GM18517 (cell line): Measurements from ENCODE around the gene BMP6.

Source experiments
- ATAC-seq: cut with Tn5 transposase; IDR thresholded peaks from one replicate; pipeline ENCODE4 v1.9.1; 2021; ENCODE audit warnings: mild to moderate bottlenecking, moderate library complexity; ENCODE audit not compliant: unreplicated experiment

The BMP6 gene

DNA sequence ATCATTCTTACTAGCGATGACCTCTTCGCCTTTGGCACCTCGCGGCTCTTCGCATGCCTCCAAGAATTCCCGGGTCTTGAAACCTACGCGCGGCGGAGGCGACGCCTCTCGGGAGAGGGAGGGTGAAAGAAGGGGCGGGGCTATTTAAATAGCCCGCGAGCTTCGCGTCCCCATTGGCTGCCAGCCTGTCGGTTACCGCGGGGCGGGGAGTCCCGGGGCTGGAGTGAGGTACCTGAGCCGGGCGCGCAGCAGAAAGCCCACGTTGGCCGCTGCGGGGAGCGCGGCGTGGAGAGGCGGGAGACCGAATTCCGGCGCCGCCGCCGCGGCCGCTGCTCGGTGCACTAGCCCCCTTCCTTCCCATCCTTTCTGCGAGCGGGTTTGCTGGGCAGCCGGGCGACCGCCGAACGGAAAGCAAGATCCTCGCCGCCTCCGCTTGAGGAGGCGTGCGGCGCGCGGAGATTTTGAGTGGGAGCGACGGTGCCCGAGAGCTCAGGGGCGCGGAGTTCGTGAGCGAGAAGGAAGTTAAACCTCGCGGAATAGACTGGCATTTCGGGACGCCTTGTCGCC, at the start of gene BMP6:
Gene BMP6, plus strand, starts transcription at position 251 of the 567 bp plus-strand sequence. CDS start 857 bp downstream, outside the sequence.
- peak; percentile 63 for ATAC-seq

DNA sequence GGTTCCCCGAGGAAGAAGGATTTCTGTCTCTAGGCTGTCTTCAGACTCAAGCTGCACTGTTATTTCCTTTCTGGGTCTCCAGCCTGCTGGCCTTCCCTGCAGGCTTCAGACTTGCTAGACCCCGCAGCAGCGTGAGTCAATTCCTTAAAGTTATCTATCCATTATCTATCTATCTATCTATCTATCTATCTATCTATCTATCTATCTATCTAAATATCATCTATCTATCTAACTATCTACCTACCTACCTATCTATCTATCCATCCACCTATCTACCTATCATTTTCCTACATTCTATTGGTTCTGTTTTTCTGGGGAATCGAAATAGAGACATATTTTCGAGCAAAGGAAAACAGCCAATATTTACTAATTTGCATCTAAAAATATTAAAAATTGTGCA, 48.7 kb upstream of the BMP6 start:
- ATAC-seq, result no peak

DNA sequence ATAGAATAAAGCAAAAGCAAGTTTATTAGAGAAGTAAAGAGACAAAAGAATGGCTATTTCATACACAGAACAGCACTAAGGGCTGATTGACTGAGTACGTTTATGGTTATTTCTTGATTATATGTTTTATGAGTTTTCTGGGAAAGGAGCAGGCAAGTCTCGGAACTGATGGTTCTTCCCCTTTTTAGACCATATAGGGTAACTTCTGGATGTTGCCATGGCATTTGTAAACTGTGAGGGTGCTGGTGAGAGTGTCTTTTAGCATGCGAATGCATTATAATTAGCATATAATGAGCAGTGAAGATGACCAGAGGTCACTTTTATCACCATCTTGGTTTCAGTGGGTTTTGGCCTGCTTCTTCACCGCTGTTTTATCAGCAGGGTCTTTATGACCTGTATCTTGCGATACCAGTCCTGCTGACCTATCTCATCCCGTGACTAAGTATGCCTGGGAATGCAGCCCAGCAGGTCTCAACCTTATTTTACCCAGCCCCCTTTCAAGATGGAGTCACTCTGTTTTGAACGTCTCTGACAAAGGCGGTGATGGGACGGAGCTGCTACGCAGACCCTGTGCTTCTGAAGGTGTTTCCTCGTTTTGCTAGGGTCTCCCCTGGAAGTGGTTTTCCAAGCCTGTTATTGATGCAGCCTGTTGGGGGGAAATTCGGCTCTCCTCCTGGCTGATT, 45.4 kb upstream of the BMP6 start:
- ATAC-seq, result no peak

DNA sequence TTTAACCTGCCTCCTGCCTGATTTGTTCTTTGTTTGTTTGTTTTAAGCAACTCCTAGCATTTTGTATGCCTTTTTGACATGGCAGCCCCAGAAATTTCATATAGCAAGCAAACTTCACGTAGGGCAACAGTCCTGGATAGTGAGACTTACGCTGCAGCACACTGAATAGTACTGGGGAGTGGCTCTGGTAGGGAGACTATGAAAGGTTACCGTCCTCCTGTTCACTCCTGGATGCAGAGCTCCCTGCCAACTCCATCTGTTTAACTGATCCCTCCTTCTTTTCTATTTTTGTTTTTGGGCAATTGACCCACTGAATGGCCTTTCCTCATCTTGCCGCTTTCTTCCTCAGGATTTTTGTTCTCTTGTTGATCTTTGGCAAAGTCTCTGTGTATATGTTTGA, 44.5 kb upstream of the BMP6 start:
- no peak for ATAC-seq

DNA sequence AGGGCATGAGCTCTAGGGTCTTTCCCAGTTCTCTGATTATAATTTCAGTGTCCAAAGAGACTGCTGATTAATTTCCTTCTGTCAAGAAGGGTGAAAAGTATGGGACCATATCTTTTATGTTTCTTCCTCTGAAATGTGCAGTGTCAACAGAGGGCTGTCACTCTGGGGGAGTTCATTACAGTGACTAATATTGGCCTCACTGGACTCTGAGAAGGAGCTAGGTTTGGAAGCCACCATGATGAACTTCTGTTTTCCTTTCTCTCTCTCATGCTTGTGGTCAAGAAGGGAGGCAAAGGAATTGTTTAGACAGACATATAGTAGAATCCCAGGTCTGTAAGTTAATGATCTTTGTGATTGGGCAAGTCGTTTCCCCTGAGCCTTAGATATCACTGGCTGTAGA, 41.8 kb upstream of the BMP6 start:
- no peak for ATAC-seq

DNA sequence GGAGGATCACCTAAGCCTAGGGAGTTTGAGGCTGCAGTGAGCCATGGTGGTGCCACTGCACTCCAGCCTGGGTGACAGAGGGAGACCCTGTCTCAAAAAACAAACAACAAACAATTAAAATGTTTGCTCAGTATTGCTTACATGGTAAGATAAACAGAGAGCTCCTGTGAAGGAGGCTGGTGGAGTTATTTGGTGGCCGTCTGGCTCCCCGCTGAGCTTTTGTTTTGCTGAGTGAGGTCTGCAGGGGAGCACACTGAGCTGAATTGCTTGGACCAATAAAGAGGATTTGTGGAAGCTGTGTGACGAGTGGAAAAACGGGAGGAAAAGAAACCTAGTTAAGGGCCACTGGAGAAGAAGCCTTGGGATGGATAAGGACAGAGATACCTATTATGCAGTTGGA, 41.1 kb upstream of the BMP6 start:
- ATAC-seq, result no peak

DNA sequence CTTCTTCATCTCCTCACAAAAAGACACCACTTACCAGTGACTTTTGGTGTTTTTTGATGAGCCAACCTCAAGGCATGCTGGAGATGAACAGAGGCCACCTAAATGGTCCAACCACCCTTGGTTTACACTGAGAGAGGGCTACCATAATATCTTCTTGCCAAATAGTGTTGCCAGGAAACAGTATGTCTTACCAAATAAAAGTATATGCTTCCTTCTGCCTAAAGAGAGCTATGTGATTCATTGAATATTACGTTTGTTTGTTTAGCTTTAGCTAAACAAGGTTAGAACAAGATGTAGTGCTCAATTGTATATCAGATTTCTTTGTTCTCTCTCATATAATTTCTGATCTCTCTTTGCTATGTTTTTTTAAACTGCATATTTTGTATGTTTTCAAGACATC, 40.6 kb upstream of the BMP6 start:
- no peak for ATAC-seq

DNA sequence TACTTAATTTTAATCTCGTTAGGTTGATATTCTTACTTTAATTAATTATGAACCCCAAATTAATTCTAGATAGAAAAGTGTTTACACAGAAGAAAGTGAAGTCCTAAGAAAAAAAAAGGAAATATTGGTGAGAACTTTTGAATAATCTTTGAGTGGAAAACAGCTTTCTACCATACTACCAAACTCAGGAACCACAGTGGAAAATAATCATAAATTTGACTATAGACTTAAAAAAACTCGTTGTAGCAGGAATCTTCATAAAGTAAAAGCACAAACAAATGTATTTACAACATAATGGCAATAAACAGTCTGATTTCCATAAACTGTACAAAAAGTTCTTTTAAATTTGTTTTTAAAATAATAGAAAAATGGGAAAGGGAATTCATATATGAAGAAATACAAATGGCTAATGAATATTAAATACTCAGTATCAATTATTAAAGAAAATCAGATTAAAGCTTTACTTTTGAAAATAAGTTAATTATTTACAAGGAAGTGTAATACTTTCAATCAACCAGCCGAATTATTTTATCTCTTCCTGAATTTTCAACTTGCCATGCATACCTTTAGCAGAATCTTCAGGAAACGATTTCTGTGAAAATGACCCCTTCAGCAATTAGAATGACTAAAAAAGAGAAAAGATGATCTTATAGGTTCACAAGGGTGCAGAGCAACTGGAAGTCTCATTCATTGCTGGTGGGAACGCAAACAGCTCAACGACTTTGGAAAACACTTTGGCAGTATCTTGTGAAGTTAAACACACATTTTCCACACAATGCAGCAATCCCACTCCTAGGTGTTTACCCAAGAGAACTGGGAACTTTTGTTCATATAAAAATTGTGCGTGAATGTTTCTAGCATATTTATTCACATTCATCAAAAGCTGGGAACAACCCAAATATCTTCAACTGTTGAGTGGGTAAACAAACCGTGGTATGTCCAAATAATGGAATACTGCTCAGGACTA, 38.5 kb upstream of the BMP6 start:
- ATAC-seq, result no peak

DNA sequence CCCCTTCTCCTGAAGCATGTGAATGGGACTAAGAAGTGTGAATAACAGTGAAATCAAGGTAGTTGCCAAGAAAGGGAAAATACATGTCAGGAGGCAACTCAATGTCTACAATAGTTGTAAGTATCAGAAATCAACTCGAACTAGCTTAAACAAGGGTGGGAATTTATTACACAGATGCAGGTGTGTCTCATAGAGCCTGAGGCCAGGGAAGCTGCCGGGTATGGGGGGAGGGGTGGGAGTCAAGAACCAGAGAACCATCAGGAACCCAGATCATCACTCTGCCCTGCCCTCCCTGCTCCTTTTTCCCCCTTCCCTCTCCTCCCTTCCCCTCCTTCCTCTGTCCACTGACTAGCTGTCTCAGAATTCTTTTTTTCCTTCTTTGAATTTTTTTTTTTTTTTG, 34.9 kb upstream of the BMP6 start:
- ATAC-seq, result no peak

DNA sequence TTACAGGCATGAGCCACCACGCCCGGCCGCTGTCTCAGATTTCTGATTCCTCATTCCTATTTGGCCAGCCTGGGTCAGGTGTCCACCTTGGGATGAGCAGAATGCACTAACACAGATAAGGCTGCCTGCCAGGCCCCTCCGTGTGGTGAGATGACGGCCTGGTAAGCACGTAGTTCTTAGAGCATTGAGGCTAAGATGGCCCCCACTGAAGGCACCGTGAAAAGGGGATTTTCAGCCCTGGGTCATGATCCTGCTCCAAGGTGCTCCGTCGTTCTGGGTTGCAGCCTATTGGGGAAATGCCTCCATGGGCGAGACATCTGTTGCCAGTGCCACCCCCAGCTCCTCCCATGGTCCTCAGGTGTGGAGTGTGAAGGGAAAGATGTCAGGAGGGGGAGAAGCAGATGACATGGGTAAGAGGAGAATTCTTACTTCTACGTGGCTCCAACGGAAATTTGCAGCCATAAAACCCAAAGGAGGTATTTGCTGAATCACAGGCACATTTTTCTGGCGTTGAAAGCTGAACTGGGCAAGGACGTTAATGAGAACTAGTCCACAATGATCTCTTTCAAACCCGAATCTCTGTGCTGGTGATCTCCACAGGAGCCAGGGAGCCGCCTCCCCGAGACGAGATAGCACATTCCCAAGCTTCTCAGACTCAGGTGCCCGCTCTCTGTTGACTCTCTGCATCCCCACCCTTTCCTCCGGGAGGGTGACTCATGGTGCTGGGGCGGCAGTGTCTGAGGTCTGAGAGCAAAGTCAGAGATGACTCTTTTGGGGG, 34.0 kb upstream of the BMP6 start:
- no peak for ATAC-seq

DNA sequence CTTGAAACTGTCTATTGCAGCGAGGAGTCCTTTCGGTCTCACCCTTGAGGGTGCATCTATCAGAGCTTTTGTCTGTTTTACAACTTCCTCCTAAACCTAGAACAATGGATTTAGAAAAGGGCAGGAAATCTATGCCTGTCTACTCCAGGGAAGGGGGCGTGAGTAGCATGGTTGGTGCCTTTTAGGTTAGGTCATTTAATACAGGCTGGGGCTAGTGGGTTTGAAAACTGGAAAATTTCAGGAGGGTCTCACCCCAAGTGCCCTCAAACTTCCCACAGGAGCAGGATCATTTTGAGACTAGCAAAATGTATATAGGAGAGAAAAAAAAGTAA, 33.5 kb upstream of the BMP6 start:
- ATAC-seq, result no peak

DNA sequence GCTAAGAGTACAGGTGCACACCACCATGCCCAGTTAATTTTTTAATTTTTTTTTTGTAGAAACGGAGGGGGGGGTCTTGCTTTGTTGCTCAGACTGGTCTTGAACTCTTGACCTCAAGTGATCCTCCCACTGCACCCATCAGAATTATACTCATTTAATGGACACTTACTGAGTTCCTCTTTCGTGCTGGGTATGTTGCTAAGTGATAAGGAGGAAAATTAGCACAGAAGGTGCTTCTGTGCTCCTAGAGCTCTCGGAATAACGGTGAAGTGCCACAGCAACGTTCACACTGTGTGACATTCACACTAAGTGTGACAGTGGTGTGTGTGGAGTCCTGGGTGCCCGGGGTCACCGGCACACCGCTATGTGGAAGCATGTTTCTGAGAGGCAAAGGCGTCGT, 32.1 kb upstream of the BMP6 start:
- no peak for ATAC-seq

DNA sequence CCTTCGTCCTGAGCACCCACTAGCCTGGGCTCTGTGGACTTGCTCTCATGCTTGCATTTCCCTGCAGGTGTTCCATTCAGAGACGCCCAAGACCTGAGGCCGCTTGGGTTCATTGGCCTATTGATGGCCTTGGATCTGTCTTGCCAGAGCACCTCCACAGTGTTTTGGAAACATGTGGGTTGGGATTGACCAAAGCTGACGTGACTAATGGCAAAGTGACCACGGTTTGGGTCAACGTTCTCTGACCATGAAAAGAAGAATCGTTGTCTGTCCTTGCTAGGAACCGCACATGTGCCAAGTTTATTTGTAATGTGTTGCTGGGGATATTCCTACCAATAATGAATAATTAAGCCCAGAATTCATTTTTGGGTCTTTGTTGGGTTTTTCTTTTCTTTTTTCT, 29.8 kb upstream of the BMP6 start:
- ATAC-seq, result no peak

DNA sequence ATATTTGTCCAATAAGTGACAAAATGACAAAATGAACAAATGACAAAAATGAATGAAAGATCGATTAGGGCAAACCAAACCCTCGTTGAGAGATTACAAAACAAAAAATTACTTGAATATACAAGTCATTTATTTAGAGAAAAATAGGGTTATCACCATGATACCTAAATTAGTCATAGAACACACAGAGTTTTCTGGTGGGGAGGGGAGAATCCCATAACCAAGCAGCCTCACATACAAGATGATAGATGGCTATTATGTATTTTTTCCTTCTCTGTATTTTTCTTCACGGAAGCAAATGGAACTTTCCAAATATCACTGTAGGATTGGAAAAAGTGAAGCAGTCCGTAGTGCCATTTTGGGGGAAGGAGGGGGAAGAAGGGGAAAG, 28.5 kb upstream of the BMP6 start:
- no peak for ATAC-seq

DNA sequence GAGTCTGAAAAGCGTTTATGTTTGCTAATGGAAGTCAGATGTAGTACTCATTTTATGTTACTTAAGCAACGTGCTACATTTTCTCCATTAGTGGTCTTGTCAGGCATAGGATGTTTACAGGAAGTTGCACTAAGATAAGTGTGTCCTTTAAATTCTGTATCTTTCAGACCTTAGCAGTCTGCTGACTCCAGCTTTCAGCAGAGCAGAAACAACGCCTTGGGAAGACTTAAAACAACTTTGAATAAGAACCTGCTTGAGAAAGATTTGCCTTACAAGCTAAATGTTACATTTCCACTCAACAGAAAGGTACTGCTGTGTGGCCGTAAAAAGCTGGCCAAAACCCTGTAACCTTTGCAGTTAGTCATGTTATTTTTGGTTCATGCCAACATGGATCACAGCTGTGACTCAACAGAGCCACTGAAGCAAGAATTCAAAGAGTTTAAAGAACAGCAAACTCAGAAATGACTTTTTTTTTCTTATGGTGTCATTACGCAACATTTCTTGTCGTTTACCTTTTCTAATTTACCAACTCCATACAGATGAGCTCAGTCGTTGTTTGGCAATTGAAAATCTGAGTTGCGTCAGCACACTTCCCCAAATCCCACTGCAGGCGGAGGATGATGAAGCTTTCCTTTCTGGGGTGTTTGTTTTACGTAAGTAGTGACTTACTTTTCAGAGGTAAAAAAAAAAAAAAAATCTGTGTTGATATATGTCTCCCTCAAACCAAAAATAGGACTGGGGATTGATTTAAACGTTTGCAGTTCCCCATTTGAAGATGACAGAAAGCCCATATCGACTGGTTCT, 27.9 kb upstream of the BMP6 start:
- no peak for ATAC-seq

DNA sequence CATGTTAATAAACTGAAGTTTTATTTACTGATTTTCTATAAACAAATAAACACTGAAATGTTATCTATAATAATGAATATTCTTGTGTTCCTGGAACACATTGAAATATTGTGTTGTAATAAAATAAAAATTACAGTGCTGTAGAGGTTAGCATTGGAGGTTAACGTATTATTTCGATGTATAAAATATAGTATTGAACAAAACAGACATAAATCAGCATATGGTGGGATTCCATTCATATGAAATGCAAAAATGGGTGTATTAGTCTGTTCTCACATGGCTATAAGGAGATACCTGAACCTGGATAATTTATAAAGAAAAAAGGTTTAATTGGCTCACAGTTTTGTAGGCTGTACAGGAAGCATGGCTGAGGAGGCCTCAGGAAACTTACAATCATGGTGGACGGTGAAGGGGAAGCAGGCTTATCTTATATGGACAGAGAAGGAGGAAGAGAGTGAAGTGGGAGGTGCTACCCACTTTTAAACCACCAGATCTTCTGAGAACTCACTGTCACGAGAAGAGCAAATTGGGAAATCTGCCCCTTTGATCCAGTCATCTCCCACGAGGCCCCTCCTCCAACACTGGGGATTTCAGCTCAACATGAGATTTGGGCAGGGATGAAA, 24.6 kb upstream of the BMP6 start:
- ATAC-seq, result no peak

DNA sequence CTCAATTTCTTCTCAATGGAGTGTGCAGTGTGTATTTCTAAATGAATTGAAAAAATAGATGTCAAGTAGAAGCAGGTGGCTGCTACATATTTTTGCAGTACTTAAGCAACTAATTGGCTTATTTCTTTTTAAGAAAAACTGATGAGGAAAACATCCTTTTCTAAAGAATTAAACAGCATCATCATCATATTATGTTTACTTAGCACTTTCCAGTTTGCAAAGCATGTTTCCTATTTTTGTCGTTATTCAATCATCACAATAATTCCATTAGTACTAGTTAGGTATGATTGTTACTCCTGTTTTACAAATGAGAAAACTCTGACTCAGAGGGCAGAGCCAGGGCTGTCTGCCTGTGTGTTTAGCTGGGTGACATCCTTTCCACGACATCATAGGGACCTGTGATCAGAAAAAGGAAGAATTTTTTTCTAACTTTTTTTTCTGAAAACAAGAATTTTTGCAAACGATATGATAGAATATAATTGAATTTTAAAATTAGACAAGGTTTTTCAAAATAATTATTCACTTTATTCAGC, 22.7 kb upstream of the BMP6 start:
- ATAC-seq, result no peak

DNA sequence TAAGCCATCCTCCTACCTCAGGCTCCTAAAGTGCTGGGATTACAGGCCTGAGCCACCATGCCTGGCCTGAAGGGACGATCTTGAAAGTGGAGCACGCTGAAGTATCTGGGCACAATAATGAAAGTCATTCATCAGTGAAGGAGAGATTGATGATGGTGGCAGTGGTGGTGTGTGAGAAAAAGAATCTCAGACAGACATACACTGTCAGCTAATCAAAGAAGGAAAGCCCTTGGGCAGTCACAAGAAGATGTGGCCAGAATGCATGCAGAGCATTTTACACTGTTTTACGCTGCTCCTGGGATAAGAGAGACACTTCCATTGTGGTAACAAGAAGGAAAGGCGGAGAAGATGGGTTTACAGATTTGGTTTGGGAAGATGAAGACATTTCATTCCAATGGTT, 20.4 kb upstream of the BMP6 start:
- ATAC-seq, result no peak

DNA sequence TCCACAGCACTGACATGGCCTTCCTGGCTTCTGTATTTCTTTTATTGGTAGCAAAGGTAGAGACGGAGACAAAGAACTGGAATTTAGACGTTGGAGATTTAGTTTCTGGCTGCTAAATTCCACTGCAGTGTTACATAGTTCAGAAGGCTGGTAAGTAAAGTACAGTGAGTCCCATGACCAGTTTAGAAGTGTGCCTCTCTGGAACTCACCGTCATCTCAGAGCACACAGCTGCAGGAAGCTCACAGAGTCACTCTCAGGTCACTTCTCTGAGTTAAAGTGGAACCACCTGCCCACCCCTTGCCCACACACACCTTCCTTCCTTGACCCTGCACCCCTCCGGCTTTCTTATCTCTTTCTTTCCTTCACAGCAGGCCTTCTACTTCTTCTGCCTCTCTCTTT, 19.6 kb upstream of the BMP6 start:
- no peak for ATAC-seq

DNA sequence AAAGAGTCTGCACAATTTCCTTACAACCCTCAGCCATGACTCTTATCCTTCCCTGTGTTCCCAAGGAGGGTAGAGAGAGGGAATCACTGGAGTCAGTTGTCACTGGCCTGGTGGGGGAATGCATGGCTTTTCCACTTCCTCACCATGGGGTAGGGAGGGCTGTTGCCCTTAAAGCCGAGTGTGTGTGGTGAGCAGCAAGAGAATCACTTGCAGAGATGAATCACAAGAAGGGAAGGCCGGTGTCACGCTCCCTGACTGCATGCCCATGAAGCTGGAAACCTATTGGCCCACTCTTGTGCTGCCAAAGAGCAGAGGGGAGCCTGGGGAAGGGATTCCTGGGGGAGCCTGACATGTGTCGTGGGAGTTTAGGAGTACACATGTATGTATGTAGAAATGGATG, 18.1 kb upstream of the BMP6 start:
- no peak for ATAC-seq
